Stimulated activated CD4-positive, alpha-beta T cell treated with anti-CD3 and anti-CD28 coated beads, Interleukin-1b, Interleukin-23, amount 100 ng/mL, for 4 hours (primary cell): ENCODE results near the gene PPM1H.

Experiments used
- DNase-seq, 2 donors: peaks; one replicate each; pipeline ENCODE4 v3.0.0-alpha.2; 2020; ENCODE audit warnings: low read depth in 2 of 2

Gene PPM1H

GRCh38 chr12:62649412-62650138 is 285.4 kb downstream of the PPM1H start:
- no peak for DNase-seq

- no peak for DNase-seq
These were observed 287.4 kb downstream of the PPM1H start for GRCh38 chr12:62647586-62647985.

GRCh38 chr12:62646566-62646965 is 288.4 kb downstream of the PPM1H start:
- no peak for DNase-seq

DNA sequence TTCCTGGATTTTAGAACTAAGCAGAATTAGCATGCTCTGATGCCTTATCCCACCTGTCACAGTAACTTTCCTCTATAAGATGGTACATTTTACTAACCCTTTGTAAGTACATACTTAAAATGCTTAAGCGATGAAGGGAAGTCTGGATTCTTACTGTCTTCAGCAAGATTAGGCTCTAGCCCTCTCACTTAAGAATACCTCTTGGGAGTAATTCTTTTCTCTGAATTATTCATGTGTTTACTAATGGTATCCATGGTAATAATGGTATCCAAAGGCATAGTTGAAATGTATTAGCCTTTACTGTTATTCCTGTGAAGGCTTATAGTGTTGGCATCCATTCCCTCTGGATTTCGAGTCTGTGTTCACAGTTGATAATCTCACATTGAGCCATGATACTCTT is 291.5 kb downstream of the PPM1H start:
- no peak for DNase-seq

GRCh38 chr12:62642486-62642885 is 292.5 kb downstream of the PPM1H start:
- DNase-seq = no peak

GRCh38 chr12:62640910-62641448 is 294.0 kb downstream of the PPM1H start:
- DNase-seq = peak; percentile 17

GRCh38 chr12:62637679-62638078 is 297.3 kb downstream of the PPM1H start:
- no peak for DNase-seq

GRCh38 chr12:62635649-62636048 is 299.3 kb downstream of the PPM1H start:
- DNase-seq = no peak

DNA sequence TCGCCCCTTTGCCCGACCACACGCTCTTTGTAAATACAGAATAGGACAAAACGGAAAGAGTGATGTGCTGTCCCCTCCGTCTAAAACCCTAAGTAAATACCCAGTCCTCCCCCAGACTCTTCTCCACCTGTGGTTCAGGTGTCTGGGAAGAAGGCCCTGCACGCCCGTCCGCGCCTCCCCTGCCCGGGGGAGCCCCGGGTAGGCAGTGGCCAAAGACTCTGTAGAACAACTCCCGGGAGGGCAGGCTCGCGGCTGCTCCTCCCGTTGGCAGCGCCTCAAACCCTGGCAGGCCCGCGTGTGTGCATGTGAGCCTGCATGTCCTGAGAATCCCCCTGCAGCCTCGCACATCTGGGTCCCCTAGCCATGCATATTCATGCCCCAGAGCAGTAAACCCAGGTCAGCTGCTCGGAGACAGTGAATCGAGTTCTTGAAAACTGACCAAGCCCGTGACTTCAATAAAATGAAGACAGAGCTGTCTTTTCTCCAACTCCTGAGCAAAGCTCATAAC is 302.5 kb downstream of the PPM1H start:
- DNase-seq = no peak

- peak in 1 of 2 donors; percentile 16 for DNase-seq
These were observed 303.2 kb downstream of the PPM1H start for GRCh38 chr12:62631471-62632410.

GRCh38 chr12:62629971-62630739 is 304.8 kb downstream of the PPM1H start:
- DNase-seq = no peak

- no peak for DNase-seq
These were observed 305.5 kb downstream of the PPM1H start for GRCh38 chr12:62629413-62629812.

DNA sequence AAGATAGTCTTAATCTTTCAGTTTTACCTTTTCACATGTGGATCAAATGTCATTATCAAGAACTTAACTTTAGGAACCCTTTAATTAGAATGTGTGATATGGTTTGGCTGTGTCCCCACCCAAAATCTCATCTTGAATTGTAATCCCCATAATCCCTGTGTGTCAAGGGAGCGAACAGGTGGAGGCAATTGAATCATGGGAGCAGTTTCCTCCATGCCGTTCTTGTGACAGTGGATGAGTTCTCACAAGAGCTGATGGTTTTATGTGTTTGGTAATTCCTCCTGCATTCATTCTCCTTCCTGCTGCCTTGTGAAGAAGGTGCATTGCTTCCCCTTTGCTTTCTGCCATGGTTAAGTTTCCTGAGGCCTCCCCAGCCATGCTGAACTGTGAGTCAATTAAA is 307.8 kb downstream of the PPM1H start:
- no peak for DNase-seq

DNA sequence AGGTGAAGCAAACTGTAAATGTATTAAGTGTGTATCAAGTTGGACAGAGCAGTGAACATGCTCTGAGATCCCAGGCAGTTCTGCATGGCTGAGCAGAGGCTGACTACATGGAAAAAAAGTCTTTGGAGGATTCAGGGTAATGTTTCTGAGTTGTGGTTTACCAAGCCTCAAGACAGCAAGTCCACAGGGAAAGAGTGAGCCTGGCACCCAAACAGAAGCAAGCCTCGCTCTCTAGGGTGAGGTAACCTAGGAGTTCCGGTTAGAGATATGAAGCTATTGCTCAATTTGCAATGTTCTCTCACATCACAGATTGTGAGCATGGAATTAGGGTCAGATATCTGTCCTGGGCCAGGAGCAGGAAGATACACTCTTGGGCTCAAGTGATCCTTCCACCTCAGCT is 309.7 kb downstream of the PPM1H start:
- no peak for DNase-seq

DNA sequence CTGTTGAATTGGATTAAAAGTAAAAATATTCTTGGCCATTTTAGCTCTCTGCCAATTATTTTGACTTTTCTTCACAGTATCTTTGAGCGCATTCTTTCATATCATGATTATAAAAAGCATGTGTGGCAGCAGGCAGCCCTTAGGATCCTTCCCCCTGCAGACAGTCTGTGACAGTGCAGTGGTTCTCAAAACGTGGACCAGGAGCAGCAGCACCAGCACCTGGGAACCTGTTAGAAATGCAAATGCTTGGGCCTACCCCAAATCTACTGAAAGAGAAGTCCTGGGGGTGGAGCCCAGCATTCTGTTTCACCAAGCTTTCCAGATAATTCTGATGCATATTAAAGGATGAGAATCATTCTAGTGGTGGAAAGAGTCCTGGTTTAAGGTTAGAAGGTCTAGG is 312.8 kb downstream of the PPM1H start:
- no peak for DNase-seq

- DNase-seq = no peak
These were observed 313.8 kb downstream of the PPM1H start for GRCh38 chr12:62621101-62621638.

DNA sequence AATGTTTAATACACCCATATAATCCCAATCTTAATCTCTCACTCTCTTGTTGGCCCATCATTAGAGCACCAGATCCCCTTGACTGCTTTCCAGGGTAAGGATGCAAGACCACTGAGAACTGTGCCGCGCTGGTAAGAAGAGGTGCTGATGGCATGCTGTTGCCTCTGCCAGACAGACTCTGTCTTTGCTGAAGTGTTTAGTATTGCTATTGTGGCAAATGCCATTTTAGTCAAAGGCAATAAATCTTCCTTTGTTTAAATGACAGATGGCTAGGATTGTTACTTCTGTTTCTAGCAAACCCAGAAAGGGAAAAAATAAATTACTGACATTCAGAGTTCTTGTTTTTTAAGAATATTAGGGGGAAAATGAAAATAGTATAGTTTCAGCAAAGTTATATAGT is 316.0 kb downstream of the PPM1H start:
- DNase-seq = no peak

DNA sequence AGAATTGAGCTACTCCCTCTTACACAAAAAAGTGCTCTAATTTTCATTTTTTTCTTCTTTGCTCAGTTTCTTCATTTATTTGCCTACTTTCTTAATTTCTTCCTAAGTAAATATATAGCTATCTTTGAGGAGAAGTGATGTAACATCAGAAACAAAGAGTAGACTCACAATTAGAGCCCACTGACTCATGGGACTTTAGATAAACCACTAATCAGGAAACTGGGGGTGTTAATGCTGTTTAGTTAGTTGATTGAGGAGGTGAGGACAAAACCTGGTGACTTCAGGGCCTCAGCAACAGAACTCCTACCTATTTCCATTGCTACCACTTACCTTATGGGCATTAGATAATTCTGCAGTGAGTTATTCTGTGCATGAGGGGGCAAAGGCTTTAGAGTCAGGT is 316.6 kb downstream of the PPM1H start:
- no peak for DNase-seq

GRCh38 chr12:62613081-62613480 is 321.9 kb downstream of the PPM1H start:
- no peak for DNase-seq

DNA sequence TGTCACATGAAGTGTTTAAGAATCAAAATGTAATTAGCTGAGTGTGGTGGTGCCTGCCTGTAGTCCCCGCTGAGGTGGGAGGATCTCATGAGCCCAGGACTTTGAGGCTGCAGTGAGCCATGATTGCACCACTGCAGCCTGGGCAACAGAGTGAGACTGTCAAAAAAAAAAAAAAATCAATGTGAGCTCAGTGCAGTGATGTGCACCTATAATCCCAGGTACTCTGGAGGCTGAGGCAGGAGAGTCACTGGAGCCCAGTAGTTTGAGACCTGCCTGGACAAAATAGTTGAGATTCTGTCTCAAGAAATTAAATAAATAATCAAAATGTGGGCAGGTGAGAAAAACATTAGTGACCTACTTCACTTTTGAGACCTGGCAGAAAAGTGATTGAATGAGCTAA is 328.3 kb downstream of the PPM1H start:
- no peak for DNase-seq

- no peak for DNase-seq
These were observed 329.0 kb downstream of the PPM1H start for GRCh38 chr12:62605981-62606380.
